T-helper 1 cell (primary cell): ENCODE results near the gene MCU.

Experiments
- DNase-seq, 5 donors: peaks; one replicate each; pipeline ENCODE4 v3.0.0-alpha.2; 2012 to 2020

The MCU gene

DNA sequence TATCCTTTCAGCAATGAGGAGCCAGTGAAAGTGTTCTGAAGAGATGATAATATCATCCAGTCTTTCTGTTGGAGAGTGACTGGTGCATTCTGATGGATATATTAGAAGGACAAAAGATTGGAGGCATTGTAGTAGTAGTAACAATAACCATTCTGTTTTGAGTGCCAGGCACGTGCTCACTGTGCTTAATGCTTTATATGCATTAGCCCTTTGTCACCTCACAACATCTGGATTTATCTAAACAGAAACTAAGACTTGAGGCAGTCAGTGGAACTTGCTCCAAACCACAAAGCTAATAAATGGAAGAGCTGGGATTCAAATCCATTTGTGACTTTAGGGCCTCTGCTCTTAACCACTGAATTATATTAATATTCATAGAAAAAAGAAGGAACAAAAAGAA, 117.1 kb downstream of the MCU start:
- no peak for DNase-seq

GRCh38 chr10:72810976-72811375, 119.0 kb downstream of the MCU start:
- DNase-seq = no peak

- no peak for DNase-seq
Observed at GRCh38 chr10:72812415-72812752, 120.4 kb downstream of the MCU start.

DNA sequence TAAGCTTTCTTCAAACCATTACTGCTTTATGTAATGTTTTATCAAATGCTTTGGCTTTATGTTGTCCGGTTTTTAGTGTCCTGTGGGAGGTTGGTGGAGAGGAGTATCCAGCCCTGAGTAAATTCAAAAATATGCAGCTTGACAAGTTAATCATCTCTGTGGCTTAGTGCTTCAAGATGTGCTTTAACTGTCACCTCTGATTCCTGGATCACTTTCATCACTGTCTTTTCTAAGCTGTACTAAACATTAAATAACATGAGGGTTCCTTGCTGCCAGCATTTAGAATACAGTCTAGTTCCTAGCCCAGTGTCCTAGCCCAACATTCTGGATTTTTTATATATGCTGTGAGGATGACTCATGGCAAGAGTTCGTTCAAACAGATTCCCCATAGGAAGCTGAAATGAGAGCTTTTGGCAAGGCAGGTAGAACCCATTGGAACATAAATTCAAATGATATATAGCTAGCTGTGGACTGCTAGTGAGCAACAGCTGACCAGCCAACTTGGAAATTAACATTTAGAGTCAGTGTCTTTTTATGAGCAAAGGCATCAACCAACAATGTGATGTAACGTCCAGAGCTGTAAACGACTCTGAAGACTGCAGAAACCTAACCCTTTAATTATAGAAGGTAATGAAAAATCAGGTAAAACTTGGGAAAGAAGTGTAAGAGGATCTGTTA, 120.9 kb downstream of the MCU start:
- DNase-seq = no peak

- no peak for DNase-seq
Observed at GRCh38 chr10:72814099-72814790, 122.3 kb downstream of the MCU start.

GRCh38 chr10:72816565-72816964, 124.6 kb downstream of the MCU start:
- DNase-seq = no peak

GRCh38 chr10:72818076-72818475, 126.1 kb downstream of the MCU start:
- no peak for DNase-seq

- no peak for DNase-seq
Observed at GRCh38 chr10:72819053-72819452, 127.1 kb downstream of the MCU start.

DNA sequence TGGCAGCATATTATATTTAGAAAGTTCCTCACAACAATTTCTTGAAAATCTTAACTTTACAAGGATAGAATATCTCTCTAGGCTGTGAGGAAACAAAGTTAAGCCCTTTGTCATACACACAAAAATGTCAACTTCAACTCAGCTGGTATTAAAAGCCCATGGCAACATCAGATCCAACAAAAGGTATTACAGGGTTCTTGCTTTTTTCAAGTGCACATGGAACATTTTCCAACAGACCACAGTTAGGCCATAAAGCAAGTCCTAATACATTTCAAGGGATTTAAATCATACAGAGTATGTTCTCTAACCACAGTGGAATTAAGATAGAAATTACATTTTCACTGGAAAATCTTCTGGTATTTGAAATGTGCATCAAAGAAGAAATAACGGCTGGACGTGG, 129.7 kb downstream of the MCU start:
- DNase-seq = no peak

GRCh38 chr10:72822342-72822986, 130.5 kb downstream of the MCU start:
- DNase-seq = no peak

GRCh38 chr10:72825163-72825562, 133.2 kb downstream of the MCU start:
- no peak for DNase-seq

DNA sequence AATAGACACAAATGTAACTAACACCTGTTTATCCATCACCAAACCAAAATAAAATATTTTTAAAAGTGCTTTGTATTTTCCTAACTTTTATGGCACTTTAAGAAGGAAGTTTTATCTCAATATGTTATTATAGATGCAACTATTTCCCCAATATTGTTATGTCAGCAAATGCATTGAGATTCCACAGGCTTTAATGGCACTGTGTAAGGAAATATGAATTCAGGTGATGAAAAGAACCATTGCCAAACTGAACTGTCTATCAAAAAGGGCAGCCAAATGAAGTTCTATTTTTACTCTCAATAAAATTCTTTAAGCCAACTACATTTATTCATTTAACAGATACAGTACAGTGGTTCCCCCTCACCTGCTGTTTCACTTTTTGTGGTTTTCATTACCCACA, 134.4 kb downstream of the MCU start:
- DNase-seq = no peak

DNA sequence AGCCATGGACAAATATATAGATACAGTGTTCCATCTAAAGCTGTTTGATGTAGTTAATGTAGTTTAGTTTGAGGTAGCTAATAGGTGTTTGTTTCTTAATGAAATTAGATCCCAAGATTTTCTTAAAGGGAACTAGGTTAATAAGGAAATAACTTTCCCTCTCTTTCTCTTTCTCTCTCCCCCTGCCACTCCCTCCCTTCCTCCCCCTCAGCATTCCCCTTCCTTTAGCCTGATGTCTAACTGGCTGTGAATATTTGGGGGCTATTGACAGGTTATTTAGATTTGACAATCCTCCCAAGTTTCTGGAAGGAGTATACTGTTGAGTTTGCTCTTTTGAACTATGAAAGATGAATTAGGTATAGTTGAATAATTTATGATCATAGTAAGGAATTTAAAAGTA, 136.4 kb downstream of the MCU start:
- no peak for DNase-seq

DNA sequence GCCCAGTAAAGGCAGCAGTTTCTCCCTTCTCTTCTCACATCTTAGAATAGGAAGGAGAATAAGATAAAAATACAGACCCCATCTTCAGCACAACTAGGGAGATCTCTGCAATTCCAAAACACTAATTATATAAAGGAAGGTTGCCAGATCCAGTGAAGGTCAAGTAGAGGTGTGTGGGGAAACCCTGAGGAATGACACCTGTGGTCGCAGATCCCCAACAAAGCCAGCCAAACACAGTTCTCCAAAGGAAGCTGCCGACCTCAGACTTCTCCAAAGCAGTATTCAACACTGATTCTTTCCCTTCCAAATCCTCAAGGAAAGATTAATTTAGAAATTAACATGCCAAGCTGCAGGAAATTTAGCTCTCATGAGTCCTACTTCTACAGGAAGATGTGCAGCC, 138.7 kb downstream of the MCU start:
- no peak for DNase-seq

GRCh38 chr10:72831696-72832409, 139.9 kb downstream of the MCU start:
- no peak for DNase-seq

GRCh38 chr10:72832701-72833100, 140.8 kb downstream of the MCU start:
- DNase-seq = no peak

- peak in 4 of 5 donors; percentile 12 to 44 (median 26) for DNase-seq
Observed at GRCh38 chr10:72834183-72834825, 142.4 kb downstream of the MCU start.

- DNase-seq = no peak
Observed at GRCh38 chr10:72840319-72840718, 148.4 kb downstream of the MCU start.

GRCh38 chr10:72841487-72841886, 149.5 kb downstream of the MCU start:
- DNase-seq = no peak

- DNase-seq = no peak
Observed at GRCh38 chr10:72842164-72842563, 150.2 kb downstream of the MCU start.

- peak in 1 of 5 donors; percentile 2 for DNase-seq
Observed at GRCh38 chr10:72846238-72846637, 154.3 kb downstream of the MCU start.

DNA sequence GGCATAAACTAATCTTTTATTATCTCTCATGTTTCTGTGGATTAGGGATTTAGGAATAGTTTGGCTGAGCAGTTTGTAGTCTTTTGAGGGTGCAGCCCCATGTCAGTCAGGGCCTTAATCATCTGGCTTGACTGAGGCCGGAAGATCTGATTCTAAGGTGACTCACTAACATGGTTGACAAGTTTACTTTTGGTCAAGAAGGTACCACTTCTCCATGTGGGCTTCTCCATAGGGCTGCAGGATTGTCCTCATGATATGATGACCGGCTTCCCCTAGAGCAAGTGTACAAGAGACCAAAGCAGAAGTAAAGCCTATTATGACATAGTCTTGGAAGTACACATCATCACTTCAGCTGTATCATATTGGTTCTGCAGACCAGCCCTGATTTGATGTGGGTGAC, 155.7 kb downstream of the MCU start:
- no peak for DNase-seq

- DNase-seq = no peak
Observed at GRCh38 chr10:72850861-72851260, 158.9 kb downstream of the MCU start.
